ENCODE data around the gene BCL11A. TPM values are rescaled to one million over a fixed set of nuclear protein-coding genes. Genes with fewer than 3 reads are reported as not detected.

BCL11A gene
- total RNA-seq, 1 experiment from 2014 or later: 0.29 TPM

GRCh38 chr2:60473546-60473945 lies 79.9 kb downstream of the BCL11A start:
- CTCF ChIA-PET: interaction anchor here (0.6 kb wide), 1 partner anchor 88 kb away, joined by 5 read pairs; no protein-coding TSS in a partner anchor
- Mint-ChIP-seq H3K4me3 (ENCODE audit: unreplicated experiment) (no peak overlapping the region), H3K27ac (ENCODE audit: unreplicated experiment) (no peak overlapping the region), H3K36me3 (ENCODE audit: insufficient read depth, unreplicated experiment) (no peaks in the 10 kb centered on the region), H3K4me1 (ENCODE audit: low read depth, unreplicated experiment) (no peaks in the 10 kb centered on the region), H3K9me3 (ENCODE audit: unreplicated experiment) (no peaks in the 10 kb centered on the region), H3K27me3 (ENCODE audit: insufficient read depth, unreplicated experiment) (no peaks in the 10 kb centered on the region)
- no peak for DNase-seq
- Histone ChIP-seq H3K27me3 (replicated peaks; ENCODE audit: control insufficient read depth, insufficient read depth, low read length) (no peaks in the 10 kb centered on the region), H3K9me3 (no peaks in the 10 kb centered on the region), H3K36me3 (ENCODE audit: control insufficient read depth, insufficient read depth, low read length) (no peaks in the 10 kb centered on the region), H3K4me3 (ENCODE audit: low read depth, low read length) (no peak overlapping the region), H3K4me1 (no peaks in the 10 kb centered on the region)
- no peak for TF ChIP-seq CTCF (IDR thresholded peaks at IDR 0.05; ENCODE audit: insufficient read depth in 1 of 2, low read depth in 1 of 2, low read length in 1 of 2, severe bottlenecking in 1 of 2, unreplicated experiment in 1 of 2)
- BruUV-seq (replicated peaks): no TSS peak
- intact Hi-C loops (cut with micrococcal nuclease; ENCODE audit: unreplicated experiment): no loop called here
- POLR2A ChIA-PET: interaction anchor here (0.6 kb wide), 1 partner anchor 1243 kb away, joined by 7 read pairs; no protein-coding TSS in a partner anchor

GRCh38 chr2:60472663-60473289 lies 80.7 kb downstream of the BCL11A start:
- Mint-ChIP-seq H3K27ac (ENCODE audit: unreplicated experiment) (no peak overlapping the region), H3K36me3 (ENCODE audit: insufficient read depth, unreplicated experiment) (no peaks in the 10 kb centered on the region), H3K4me3 (ENCODE audit: unreplicated experiment) (no peak overlapping the region), H3K4me1 (ENCODE audit: low read depth, unreplicated experiment) (no peaks in the 10 kb centered on the region), H3K27me3 (ENCODE audit: insufficient read depth, unreplicated experiment) (no peaks in the 10 kb centered on the region), H3K9me3 (ENCODE audit: unreplicated experiment) (no peaks in the 10 kb centered on the region)
- Histone ChIP-seq H3K27me3 (replicated peaks; ENCODE audit: control insufficient read depth, insufficient read depth, low read length) (no peaks in the 10 kb centered on the region), H3K4me1 (no peaks in the 10 kb centered on the region), H3K36me3 (ENCODE audit: control insufficient read depth, insufficient read depth, low read length) (no peaks in the 10 kb centered on the region), H3K4me3 (ENCODE audit: low read depth, low read length) (no peak overlapping the region), H3K9me3 (no peaks in the 10 kb centered on the region)
- CTCF ChIA-PET: interaction anchor here (0.6 kb wide), 2 partner anchors 15 to 87 kb away, joined by 5 to 6 read pairs; no protein-coding TSS in a partner anchor
- DNase-seq: no peak
- POLR2A ChIA-PET: interaction anchor here (0.6 kb wide), 1 partner anchor 1243 kb away, joined by 7 read pairs; no protein-coding TSS in a partner anchor
- intact Hi-C loops (cut with micrococcal nuclease; ENCODE audit: unreplicated experiment): no loop called here
- BruUV-seq (replicated peaks): no TSS peak
- TF ChIP-seq CTCF (IDR thresholded peaks at IDR 0.05; ENCODE audit: insufficient read depth in 1 of 2, low read depth in 1 of 2, low read length in 1 of 2, severe bottlenecking in 1 of 2, unreplicated experiment in 1 of 2): no peak

- Mint-ChIP-seq H3K4me3 (ENCODE audit: unreplicated experiment) (no peak overlapping the region), H3K9me3 (ENCODE audit: unreplicated experiment) (no peaks in the 10 kb centered on the region), H3K36me3 (ENCODE audit: insufficient read depth, unreplicated experiment) (no peaks in the 10 kb centered on the region), H3K27ac (ENCODE audit: unreplicated experiment) (no peak overlapping the region), H3K27me3 (ENCODE audit: insufficient read depth, unreplicated experiment) (no peaks in the 10 kb centered on the region), H3K4me1 (ENCODE audit: low read depth, unreplicated experiment) (no peaks in the 10 kb centered on the region)
- Histone ChIP-seq H3K4me1 (no peaks in the 10 kb centered on the region), H3K4me3 (ENCODE audit: low read depth, low read length) (no peak overlapping the region), H3K9me3 (no peaks in the 10 kb centered on the region), H3K36me3 (ENCODE audit: control insufficient read depth, insufficient read depth, low read length) (no peaks in the 10 kb centered on the region), H3K27me3 (replicated peaks; ENCODE audit: control insufficient read depth, insufficient read depth, low read length) (no peaks in the 10 kb centered on the region)
- TF ChIP-seq CTCF (IDR thresholded peaks at IDR 0.05; ENCODE audit: insufficient read depth in 1 of 2, low read depth in 1 of 2, low read length in 1 of 2, severe bottlenecking in 1 of 2, unreplicated experiment in 1 of 2): no peak
- no TSS peak for BruUV-seq (replicated peaks)
- DNase-seq: no peak
- ChIA-PET CTCF (interaction anchor here (0.6 kb wide), 1 partner anchor 14 kb away, joined by 6 read pairs; no protein-coding TSS in a partner anchor), POLR2A (no interaction called here)
- intact Hi-C loops (cut with micrococcal nuclease; ENCODE audit: unreplicated experiment): no loop called here
Observed at GRCh38 chr2:60472041-60472440, 81.4 kb downstream of the BCL11A start.

Data from Caco-2 (cell line).